ENCODE data around the gene CATSPERZ.

GRCh38 chr11:64349025-64349387 is 48.8 kb downstream of the CATSPERZ start:
- TF ChIP-seq, protein P1, sequence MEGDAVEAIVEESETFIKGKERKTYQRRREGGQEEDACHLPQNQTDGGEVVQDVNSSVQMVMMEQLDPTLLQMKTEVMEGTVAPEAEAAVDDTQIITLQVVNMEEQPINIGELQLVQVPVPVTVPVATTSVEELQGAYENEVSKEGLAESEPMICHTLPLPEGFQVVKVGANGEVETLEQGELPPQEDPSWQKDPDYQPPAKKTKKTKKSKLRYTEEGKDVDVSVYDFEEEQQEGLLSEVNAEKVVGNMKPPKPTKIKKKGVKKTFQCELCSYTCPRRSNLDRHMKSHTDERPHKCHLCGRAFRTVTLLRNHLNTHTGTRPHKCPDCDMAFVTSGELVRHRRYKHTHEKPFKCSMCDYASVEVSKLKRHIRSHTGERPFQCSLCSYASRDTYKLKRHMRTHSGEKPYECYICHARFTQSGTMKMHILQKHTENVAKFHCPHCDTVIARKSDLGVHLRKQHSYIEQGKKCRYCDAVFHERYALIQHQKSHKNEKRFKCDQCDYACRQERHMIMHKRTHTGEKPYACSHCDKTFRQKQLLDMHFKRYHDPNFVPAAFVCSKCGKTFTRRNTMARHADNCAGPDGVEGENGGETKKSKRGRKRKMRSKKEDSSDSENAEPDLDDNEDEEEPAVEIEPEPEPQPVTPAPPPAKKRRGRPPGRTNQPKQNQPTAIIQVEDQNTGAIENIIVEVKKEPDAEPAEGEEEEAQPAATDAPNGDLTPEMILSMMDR (conservative IDR thresholded peaks at IDR 0.05; ENCODE audit: low read length), result no peak
- no peak for TF ChIP-seq EZH2phosphoT487 (IDR thresholded peaks at IDR 0.05; ENCODE audit: borderline replicate concordance)
